Astrocyte (in vitro differentiated cells and primary cell): ENCODE data around the gene PLEKHA7. TPM values are rescaled to one million over a fixed set of nuclear protein-coding genes. Genes with fewer than 3 reads are reported as not detected.

ENCODE experiments used
- DNase-seq: peaks from one replicate; pipeline ENCODE4 v3.0.0-alpha.2; 2010; ENCODE audit warnings: low read depth
- FAIRE-seq: peaks from 2 replicates; lab custom pipeline; 2011; peaks lifted over from hg19 to GRCh38; lab: Jason Lieb, UNC
- H2AFZ ChIP-seq: 2 replicates; pipeline ENCODE4 v1.6.0; 2012; ENCODE audit warnings: low read depth, low read length, inconsistent platforms
- H3K27ac ChIP-seq: 2 replicates; pipeline ENCODE4 v1.5.1; 2011; ENCODE audit warnings: low read depth, low read length, inconsistent platforms
- H3K27me3 ChIP-seq: 2 replicates; pipeline ENCODE4 v1.6.0; 2011; ENCODE audit warnings: low read length, inconsistent platforms; ENCODE audit not compliant: insufficient read depth
- H3K36me3 ChIP-seq: 2 replicates; pipeline ENCODE4 v1.5.1; 2011; ENCODE audit warnings: low read length, inconsistent platforms; ENCODE audit not compliant: insufficient read depth
- H3K4me1 ChIP-seq: 2 replicates; pipeline ENCODE4 v1.5.1; 2011; ENCODE audit warnings: low read length, inconsistent platforms; ENCODE audit not compliant: insufficient read depth
- H3K4me2 ChIP-seq: 2 replicates; pipeline ENCODE4 v1.6.0; 2012; ENCODE audit warnings: low read length, inconsistent platforms
- H3K4me3 ChIP-seq: 2 replicates; pipeline ENCODE4 v1.5.1; 2011; ENCODE audit warnings: low read depth, mild to moderate bottlenecking, low read length, inconsistent platforms; ENCODE audit not compliant: insufficient read depth
- H3K79me2 ChIP-seq: 2 replicates; pipeline ENCODE4 v1.6.0; 2012; ENCODE audit warnings: mild to moderate bottlenecking, low read length, inconsistent platforms; ENCODE audit not compliant: insufficient read depth
- H3K9ac ChIP-seq: 2 replicates; pipeline ENCODE4 v1.6.0; 2012; ENCODE audit warnings: mild to moderate bottlenecking, low read length, inconsistent platforms
- H3K9me3 ChIP-seq: 2 replicates; pipeline ENCODE4 v1.5.1; 2012; ENCODE audit warnings: low read depth, mild to moderate bottlenecking, low read length, inconsistent platforms; ENCODE audit not compliant: insufficient read depth
- H4K20me1 ChIP-seq: 2 replicates; pipeline ENCODE4 v1.6.0; 2012; ENCODE audit warnings: low read length, inconsistent platforms; ENCODE audit not compliant: insufficient read depth
- H3K27ac Mint-ChIP-seq: one replicate; pipeline ENCODE4 v1.8.0; 2021; ENCODE audit warnings: mild to moderate bottlenecking, mixed read lengths; ENCODE audit not compliant: unreplicated experiment
- H3K27me3 Mint-ChIP-seq: one replicate; pipeline ENCODE4 v1.8.0; 2021; ENCODE audit warnings: low read depth, mixed read lengths; ENCODE audit not compliant: unreplicated experiment
- H3K36me3 Mint-ChIP-seq: one replicate; pipeline ENCODE4 v1.8.0; 2021; ENCODE audit warnings: low read depth, mixed read lengths; ENCODE audit not compliant: unreplicated experiment
- H3K4me1 Mint-ChIP-seq: one replicate; pipeline ENCODE4 v1.8.0; 2021; ENCODE audit warnings: low read depth, mixed read lengths; ENCODE audit not compliant: unreplicated experiment
- H3K4me3 Mint-ChIP-seq: one replicate; pipeline ENCODE4 v1.8.0; 2021; ENCODE audit warnings: mild to moderate bottlenecking, moderate library complexity, mixed read lengths; ENCODE audit not compliant: unreplicated experiment
- H3K9me3 Mint-ChIP-seq: one replicate; pipeline ENCODE4 v1.8.0; 2021; ENCODE audit warnings: mild to moderate bottlenecking, mixed read lengths; ENCODE audit not compliant: unreplicated experiment
- CTCF ChIP-seq: IDR thresholded peaks from 2 replicates; pipeline ENCODE4 v1.5.1; 2011; ENCODE audit warnings: low read depth, mild to moderate bottlenecking, inconsistent platforms, low read length, moderate library complexity; ENCODE audit not compliant: insufficient read depth
- EZH2 ChIP-seq: IDR thresholded peaks from 2 replicates; pipeline ENCODE4 v1.6.1; 2012; ENCODE audit warnings: mild to moderate bottlenecking, low read length, inconsistent platforms; ENCODE audit not compliant: insufficient read depth
- total RNA-seq: library from RNA; stranded (reverse); gene quantifications from 2 replicates; pipeline ENCODE4 v1.2.1, GENCODE V29; 2021

Gene PLEKHA7
- total RNA-seq, 1 donor from 2014 or later: 5.7 TPM

DNA sequence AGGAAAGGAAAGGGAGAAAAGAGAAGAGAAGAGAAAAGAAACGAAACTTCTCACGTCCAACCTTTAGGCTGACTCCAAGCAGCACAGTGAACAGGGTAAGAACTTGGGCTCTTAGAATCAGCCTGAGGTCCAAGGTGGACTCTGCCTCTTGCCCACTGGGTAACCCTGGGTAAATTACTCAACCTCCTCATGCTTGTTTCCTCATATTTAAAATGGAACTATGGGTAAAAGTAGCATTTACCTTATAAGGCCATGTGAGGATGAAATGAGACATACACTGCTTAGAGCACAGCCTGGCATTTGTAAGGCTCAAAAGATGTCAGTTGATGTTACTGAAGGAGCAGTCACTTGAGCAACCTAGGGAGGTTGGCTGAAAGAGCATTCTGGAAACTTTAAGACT, 167.9 kb downstream of the PLEKHA7 start:
- Mint-ChIP-seq H3K27me3 (peaks cover 1% of the 10 kb centered on the region), H3K9me3 (no peaks in the 10 kb centered on the region), H3K4me3 (no peak overlapping the region), H3K36me3 (peaks cover 31% of the 10 kb centered on the region), H3K27ac (no peak overlapping the region), H3K4me1 (no peaks in the 10 kb centered on the region)
- H3K9ac ChIP-seq: no peak overlapping the region
- no peak overlapping the region for H2AFZ ChIP-seq
- no peak for DNase-seq
- H3K27me3 ChIP-seq: no peaks in the 10 kb centered on the region
- no peaks in the 10 kb centered on the region for H3K36me3 ChIP-seq
- FAIRE-seq: no peak
- no peaks in the 10 kb centered on the region for H3K4me1 ChIP-seq
- H3K4me2 ChIP-seq: no peak overlapping the region
- no peaks in the 10 kb centered on the region for H3K9me3 ChIP-seq
- no peak for TF ChIP-seq CTCF
- no peak for TF ChIP-seq EZH2
- H3K27ac ChIP-seq: no peak overlapping the region
- H3K79me2 ChIP-seq: no peaks in the 10 kb centered on the region
- no peaks in the 10 kb centered on the region for H4K20me1 ChIP-seq
- no peak overlapping the region for H3K4me3 ChIP-seq

GRCh38 chr11:16844268-16844771, 169.9 kb downstream of the PLEKHA7 start:
- Histone ChIP-seq H3K4me1 (no peaks in the 10 kb centered on the region), H3K79me2 (no peaks in the 10 kb centered on the region), H2AFZ (no peak overlapping the region), H3K9ac (no peak overlapping the region), H3K36me3 (no peaks in the 10 kb centered on the region), H3K9me3 (no peaks in the 10 kb centered on the region), H3K27me3 (no peaks in the 10 kb centered on the region), H3K4me2 (no peak overlapping the region), H3K4me3 (no peak overlapping the region), H3K27ac (no peak overlapping the region), H4K20me1 (no peaks in the 10 kb centered on the region)
- no peaks in the 10 kb centered on the region for H3K4me1 Mint-ChIP-seq
- peaks cover 1% of the 10 kb centered on the region for H3K27me3 Mint-ChIP-seq
- FAIRE-seq: no peak
- no peak overlapping the region for H3K4me3 Mint-ChIP-seq
- TF ChIP-seq CTCF (no peak), EZH2 (no peak)
- H3K36me3 Mint-ChIP-seq: peaks cover 32% of the 10 kb centered on the region
- H3K9me3 Mint-ChIP-seq: no peaks in the 10 kb centered on the region
- no peak overlapping the region for H3K27ac Mint-ChIP-seq
- DNase-seq: no peak

DNA sequence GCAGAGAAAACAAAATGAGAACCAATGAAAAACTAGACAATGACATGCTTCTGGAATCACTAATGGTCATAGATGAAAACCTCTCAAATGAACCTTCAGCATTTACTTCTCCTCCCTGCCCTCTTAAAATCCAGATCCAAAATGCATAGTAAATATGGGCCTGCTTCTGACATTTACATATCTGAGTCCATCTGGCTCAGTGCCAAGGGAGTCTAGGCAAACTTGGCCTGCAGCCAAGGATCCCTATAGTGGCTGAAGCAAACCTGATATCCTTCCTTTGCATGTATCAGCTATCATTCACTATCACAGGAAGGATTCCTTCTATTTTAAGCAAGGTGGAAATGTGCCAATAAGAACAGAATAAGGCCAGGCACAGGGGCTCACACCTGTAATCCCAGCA, 170.9 kb downstream of the PLEKHA7 start:
- Mint-ChIP-seq H3K4me3 (no peak overlapping the region), H3K36me3 (peaks cover 31% of the 10 kb centered on the region), H3K4me1 (no peaks in the 10 kb centered on the region), H3K27ac (no peak overlapping the region), H3K27me3 (peaks cover 1% of the 10 kb centered on the region), H3K9me3 (no peaks in the 10 kb centered on the region)
- H3K9ac ChIP-seq: no peak overlapping the region
- H2AFZ ChIP-seq: no peak overlapping the region
- no peak overlapping the region for H3K4me2 ChIP-seq
- TF ChIP-seq EZH2: no peak
- TF ChIP-seq CTCF: no peak
- no peaks in the 10 kb centered on the region for H4K20me1 ChIP-seq
- H3K4me1 ChIP-seq: no peaks in the 10 kb centered on the region
- no peaks in the 10 kb centered on the region for H3K36me3 ChIP-seq
- no peaks in the 10 kb centered on the region for H3K27me3 ChIP-seq
- FAIRE-seq (no peak), DNase-seq (no peak)
- no peaks in the 10 kb centered on the region for H3K9me3 ChIP-seq
- no peak overlapping the region for H3K4me3 ChIP-seq
- H3K27ac ChIP-seq: no peak overlapping the region
- H3K79me2 ChIP-seq: no peaks in the 10 kb centered on the region
